K562 (cell line): ENCODE measurements around the gene SPRYD7. TPM values are rescaled to one million over a fixed set of nuclear protein-coding genes. Genes with fewer than 3 reads are reported as not detected.
A peak's percentile ranks its signal among the peaks of the same experiment; 100 is the strongest.

Experiments used
- ATAC-seq: fragments of 200-7000 bp; cut with Tn5 transposase; 3 replicates; pipeline ENCODE4 v1.9.1; 2020; ENCODE audit warnings: moderate library complexity
- BruUV-seq: library from RNA; stranded (reverse); fragments of 400-500 nt; replicated peaks from 2 replicates; lab custom pipeline; 2021; lab: Mats Ljungman, UMichigan
- CTCF ChIA-PET: fragments of 300-600 bp; formaldehyde crosslinking; extraction: SDS; loops from one replicate; lab custom pipeline; 2021; ENCODE audit warnings: low intra/inter-chr PET ratio; lab: Yijun Ruan, JAX
- POLR2A ChIA-PET: fragments of 300-600, 350-650 bp; sonication (Branson Sonifier 250); formaldehyde crosslinking; extraction: SDS; loops from one replicate; lab custom pipeline; 2021; ENCODE audit warnings: antibody characterized with exemption, inconsistent platforms; lab: Yijun Ruan, JAX
- DNase-seq, 4 experiments: peaks; one replicate each; pipeline versions ENCODE4 v3.0.0 to v3.0.0-alpha.2; 2011 to 2018; ENCODE audit warnings: low spot score in 3 of 4, mixed read lengths in 3 of 4; ENCODE audit errors: extremely low read depth in 1 of 4
- FAIRE-seq: peaks from 2 replicates; lab custom pipeline; 2011; peaks lifted over from hg19 to GRCh38; lab: Jason Lieb, UNC
- H2AFZ ChIP-seq: 2 replicates; pipeline ENCODE4 v1.6.0; 2011; ENCODE audit warnings: low read depth, low read length, control low read depth, inconsistent platforms
- H3K27ac ChIP-seq: fragments of 200-600 bp; 3 replicates; pipeline ENCODE4 v1.8.0; 2011; ENCODE audit warnings: low read depth, mild to moderate bottlenecking, control low read depth, inconsistent platforms, low read length, moderate library complexity, mixed read lengths; ENCODE audit errors: extremely low read depth
- H3K27me3 ChIP-seq, 2 experiments: fragments of 300-600 bp in 1 of 2; 2 replicates in 1 of 2; 3 replicates in 1 of 2; pipeline versions ENCODE4 v1.6.0 to v1.8.0; 2011; ENCODE audit warnings: inconsistent platforms in 2 of 2, low read length in 2 of 2, mild to moderate bottlenecking in 1 of 2, mixed read lengths in 1 of 2, moderate library complexity in 1 of 2; ENCODE audit not compliant: control insufficient read depth in 2 of 2, insufficient read depth in 2 of 2
- H3K36me3 ChIP-seq: fragments of 300-600 bp; 3 replicates; pipeline ENCODE4 v1.8.0; 2011; ENCODE audit warnings: mild to moderate bottlenecking, low read length, inconsistent platforms; ENCODE audit not compliant: control insufficient read depth, insufficient read depth
- H3K4me1 ChIP-seq, 2 experiments: fragments of 200-600 bp in 1 of 2; replicated peaks in 1 of 2; 2 replicates in 1 of 2; 3 replicates in 1 of 2; pipeline versions ENCODE4 v1.5.1 to v1.8.0; 2011; ENCODE audit warnings: inconsistent platforms in 2 of 2, low read length in 2 of 2, mild to moderate bottlenecking in 1 of 2, mixed read lengths in 1 of 2, moderate library complexity in 1 of 2; ENCODE audit not compliant: control insufficient read depth in 2 of 2, insufficient read depth in 2 of 2
- H3K4me2 ChIP-seq: 2 replicates; pipeline ENCODE4 v1.6.1; 2011; ENCODE audit warnings: low read length, control low read depth, inconsistent platforms, mixed read lengths; ENCODE audit not compliant: insufficient read depth
- H3K4me3 ChIP-seq: fragments of 200-600 bp; sonication (generic), shearing (Covaris generic); 2 replicates; pipeline ENCODE4 v1.5.1; 2016; ENCODE audit warnings: control low read depth, inconsistent platforms
- H3K79me2 ChIP-seq: fragments of 200-600 bp; 3 replicates; pipeline ENCODE4 v1.8.0; 2011; ENCODE audit warnings: low read length, inconsistent platforms; ENCODE audit not compliant: control insufficient read depth, insufficient read depth
- H3K9ac ChIP-seq, 2 experiments: 2 replicates each; pipeline versions ENCODE4 v1.6.0 to v1.6.1; 2011; ENCODE audit warnings: low read depth in 2 of 2, low read length in 2 of 2, control low read depth in 1 of 2, inconsistent platforms in 1 of 2, mild to moderate bottlenecking in 1 of 2, mixed read lengths in 1 of 2; ENCODE audit not compliant: insufficient read depth in 1 of 2
- H3K9me1 ChIP-seq: one replicate; pipeline ENCODE4 v1.6.0; 2011; ENCODE audit warnings: inconsistent platforms, mild to moderate bottlenecking, low read length, moderate library complexity; ENCODE audit not compliant: control insufficient read depth, insufficient read depth
- H3K9me3 ChIP-seq: replicated peaks from 2 replicates; pipeline ENCODE4 v1.5.1; 2011; ENCODE audit warnings: low read depth, low read length, inconsistent platforms; ENCODE audit not compliant: control insufficient read depth, insufficient read depth
- H4K20me1 ChIP-seq: replicated peaks from 2 replicates; pipeline ENCODE4 v1.6.1; 2011; ENCODE audit warnings: low read length, inconsistent platforms, mixed read lengths; ENCODE audit not compliant: control insufficient read depth, insufficient read depth
- ASH1L ChIP-seq: fragments of 450-650 bp; IDR thresholded peaks from 2 replicates; pipeline ENCODE4 v1.6.1; 2018; ENCODE audit warnings: borderline replicate concordance, mild to moderate bottlenecking, low read depth; ENCODE audit not compliant: partially characterized antibody
- CBX1 ChIP-seq: sonication (generic); IDR thresholded peaks from 2 replicates; pipeline ENCODE4 v1.6.1; 2016; ENCODE audit warnings: antibody characterized with exemption, low read depth, mild to moderate bottlenecking
- CBX3 ChIP-seq, 2 experiments: IDR thresholded peaks; 1 replicate in 1 of 2; 2 replicates in 1 of 2; pipeline ENCODE4 v1.6.1; 2012; ENCODE audit warnings: inconsistent platforms in 2 of 2, low read length in 2 of 2, borderline replicate concordance in 1 of 2, control low read depth in 1 of 2
- CBX5 ChIP-seq: IDR thresholded peaks from 2 replicates; pipeline ENCODE4 v1.6.1; 2014; ENCODE audit warnings: low read depth, borderline replicate concordance
- MGA ChIP-seq: fragments of 450-650 bp; IDR thresholded peaks from 2 replicates; pipeline ENCODE4 v1.6.1; 2016; ENCODE audit warnings: mild to moderate bottlenecking, moderate library complexity
- NR1H2 ChIP-seq: sonication (generic); formaldehyde crosslinking; IDR thresholded peaks from 2 replicates; pipeline ENCODE4 v1.4.0; 2020; ENCODE audit warnings: mild to moderate bottlenecking, missing genetic modification reagents
- TRIM28 ChIP-seq: fragments of 450-650 bp; IDR thresholded peaks from 2 replicates; pipeline ENCODE4 v1.6.1; 2017
- ZBTB26 ChIP-seq: fragments of 450-650 bp; formaldehyde crosslinking; IDR thresholded peaks from 2 replicates; pipeline ENCODE4 v1.4.0; 2022; ENCODE audit warnings: missing genetic modification characterization
- ZBTB8A ChIP-seq: fragments of 450-650 bp; IDR thresholded peaks from 2 replicates; pipeline ENCODE4 v1.6.1; 2018; ENCODE audit warnings: mild to moderate bottlenecking, moderate library complexity; ENCODE audit not compliant: partially characterized antibody
- ZKSCAN8 ChIP-seq: fragments of 200-800 bp; sonication (Bioruptor generic); IDR thresholded peaks from 2 replicates; pipeline ENCODE4 v1.6.1; 2016; ENCODE audit warnings: missing genetic modification characterization, missing compliant biosample characterization
- ZNF23 ChIP-seq: fragments of 250-450 bp; sonication (Bioruptor Pico); IDR thresholded peaks from 2 replicates; pipeline ENCODE4 v1.4.0; 2020; ENCODE audit warnings: mild to moderate bottlenecking
- ZZZ3 ChIP-seq: fragments of 450-650 bp; IDR thresholded peaks from 2 replicates; pipeline ENCODE4 v1.6.1; 2016; ENCODE audit warnings: antibody characterized with exemption, mild to moderate bottlenecking, moderate library complexity
- WGBS: fragments of 100-300 bp; shearing (Covaris generic); methylation state at CpG from one replicate; pipeline ENCODE4 v1.1.6; 2016; ENCODE audit warnings: low coverage, mixed read lengths; ENCODE audit not compliant: insufficient coverage; ENCODE audit errors: missing lambda C conversion rate; 5-methylcytosine and 5-hydroxymethylcytosine counted together
- in situ Hi-C: fragments of 300-500 bp; cut with MboI; formaldehyde crosslinking; loops from 4 replicates; pipeline ENCODE4 v1.15.0; 2018; ENCODE audit warnings: inconsistent platforms, mixed read lengths
- intact Hi-C: fragments of 100-400 bp; cut with micrococcal nuclease; formaldehyde crosslinking; loops from 2 replicates; pipeline ENCODE4 v1.14.2; 2022
- polyA plus RNA-seq, 8 experiments: library from polyadenylated mRNA; depleted of rRNA in 4 of 8; stranded (reverse) in 5 of 8; unstranded in 3 of 8; fragments of >200 nt; fragmentation: Nextera tagmentation in 2 of 8; fragmentation: Illumina TruSeq in 1 of 8; extraction: Ambion mirVana in 2 of 8; extraction: Trizol in 1 of 8; gene quantifications; 2 replicates each; pipeline versions ENCODE4 v1.2.1 to v1.2.3, GENCODE V29; 2011 to 2014; ENCODE audit warnings: inconsistent platforms in 1 of 8, missing spikeins in 1 of 8
- total RNA-seq, 7 experiments: library from RNA; depleted of rRNA in 6 of 7; stranded (reverse); fragments of >200 nt in 6 of 7; fragmentation: Illumina TruSeq in 2 of 7; extraction: Trizol in 2 of 7; gene quantifications; 2 replicates each; pipeline versions ENCODE4 v1.2.1 to v1.2.3, GENCODE V29; 2011 to 2021; ENCODE audit warnings: low replicate concordance in 1 of 7

Gene SPRYD7
- total and polyA plus RNA-seq, 9 of the 15 experiments (the other 6 are each of a cell fraction or from before 2014, with no cell fraction given) = 4.3 to 11.0 (median 7.9) TPM

GRCh38 chr13:49874430-49874829 lies 61.7 kb downstream of the SPRYD7 start:
- H3K27ac ChIP-seq = no peak overlapping the region
- H3K36me3 ChIP-seq = no peaks in the 10 kb centered on the region
- H3K27me3 ChIP-seq = no peaks in the 10 kb centered on the region
- in situ Hi-C loops = no loop called here
- FAIRE-seq = no peak
- POLR2A ChIA-PET = no interaction called here
- CTCF ChIA-PET = no interaction called here
- no peaks in the 10 kb centered on the region for H3K9me3 ChIP-seq
- no peak overlapping the region for H3K4me2 ChIP-seq
- no peaks in the 10 kb centered on the region for H3K9me1 ChIP-seq
- H2AFZ ChIP-seq = no peak overlapping the region
- H3K4me3 ChIP-seq = no peak overlapping the region
- no TSS peak for BruUV-seq
- intact Hi-C loops = no loop called here
- no peak for DNase-seq
- H3K79me2 ChIP-seq = no peaks in the 10 kb centered on the region
- whole genome bisulfite sequencing = 12% methylated on average over 3 of the region's 3 CpGs
- H3K4me1 ChIP-seq = no peaks in the 10 kb centered on the region
- no peak for ATAC-seq
- H4K20me1 ChIP-seq = no peaks in the 10 kb centered on the region
- H3K9ac ChIP-seq = no peak overlapping the region
- TF ChIP-seq ZBTB26 (CRISPR knock-in tag) = no peak
- TF ChIP-seq CBX1 = peak; percentile 53; the same call in 1 of the 2 replicates
- TF ChIP-seq NR1H2 (CRISPR knock-in tag) = no peak
- TF ChIP-seq CBX5 = peak; percentile 82; the same call in 1 of the 2 replicates
- no peak for TF ChIP-seq ZNF23
- no peak for TF ChIP-seq MGA
- TF ChIP-seq ASH1L = no peak
- TF ChIP-seq ZZZ3 = no peak
- TF ChIP-seq ZBTB8A = no peak
- TF ChIP-seq TRIM28 = peak; percentile 65; the same call in 1 of the 2 replicates
- no peak for TF ChIP-seq ZKSCAN8 (CRISPR knock-in tag)
- peak in 1 of 2 experiments; percentile 74; a peak in 1 of 3 replicates for TF ChIP-seq CBX3 (IDR thresholded peaks at IDR 0.05; ENCODE audit: borderline replicate concordance in 1 of 2, low read length in 2 of 2)
